GM21723 (cell line): ENCODE results near the gene ZNF678.
"Not testable (repeated sequence)": the region's sequence is repeated elsewhere in the genome, so short reads cannot be mapped to it uniquely, and the experiment has no call there.

Experiments
- ATAC-seq: cut with Tn5 transposase; IDR thresholded peaks from one replicate; pipeline ENCODE4 v1.9.1; 2021; ENCODE audit warnings: mild to moderate bottlenecking, moderate library complexity; ENCODE audit not compliant: unreplicated experiment

The ZNF678 gene

GRCh38 chr1:227549892-227550291 is 13.5 kb upstream of the ZNF678 start:
- no peak for ATAC-seq

GRCh38 chr1:227551881-227552280 is 11.5 kb upstream of the ZNF678 start:
- not testable (repeated sequence) for ATAC-seq

GRCh38 chr1:227556288-227556687 is 7.1 kb upstream of the ZNF678 start:
- ATAC-seq, result no peak

- no peak for ATAC-seq
Observed at GRCh38 chr1:227557962-227558725, 5.2 kb upstream of the ZNF678 start.

GRCh38 chr1:227558732-227559262 is 4.6 kb upstream of the ZNF678 start:
- ATAC-seq, result no peak

- ATAC-seq, result no peak
Observed at GRCh38 chr1:227559499-227559898, 3.9 kb upstream of the ZNF678 start.

GRCh38 chr1:227559926-227560325 is 3.4 kb upstream of the ZNF678 start:
- no peak for ATAC-seq

GRCh38 chr1:227560393-227561173 is 2.8 kb upstream of the ZNF678 start:
- no peak for ATAC-seq

- no peak for ATAC-seq
Observed at GRCh38 chr1:227561241-227561907, 2.0 kb upstream of the ZNF678 start.

- no peak for ATAC-seq
Observed at GRCh38 chr1:227562037-227562436, 1.3 kb upstream of the ZNF678 start.

GRCh38 chr1:227562933-227563323 is 428 bp upstream of the ZNF678 start:
- ATAC-seq, result no peak

- ATAC-seq, result no peak
Observed at GRCh38 chr1:227567256-227567655, 3.9 kb downstream of the ZNF678 start.

GRCh38 chr1:227568593-227568992 is 5.2 kb downstream of the ZNF678 start:
- no peak for ATAC-seq

GRCh38 chr1:227572752-227573151 is 9.4 kb downstream of the ZNF678 start:
- ATAC-seq, result no peak

- ATAC-seq, result no peak
Observed at GRCh38 chr1:227574926-227575325, 11.6 kb downstream of the ZNF678 start.

- no peak for ATAC-seq
Observed at GRCh38 chr1:227576189-227576588, 12.8 kb downstream of the ZNF678 start.

GRCh38 chr1:227577500-227577899 is 14.1 kb downstream of the ZNF678 start:
- ATAC-seq, result no peak

GRCh38 chr1:227583354-227583753 is 20.0 kb downstream of the ZNF678 start:
- no peak for ATAC-seq

- no peak for ATAC-seq
Observed at GRCh38 chr1:227586733-227587132, 23.4 kb downstream of the ZNF678 start.

GRCh38 chr1:227587968-227588367 is 24.6 kb downstream of the ZNF678 start:
- ATAC-seq, result no peak

- not testable (repeated sequence) for ATAC-seq
Observed at GRCh38 chr1:227588769-227589168, 25.4 kb downstream of the ZNF678 start.
